Endodermal cell (in vitro differentiated cells): ENCODE results near the gene PCDHGA1. TPM values are rescaled to one million over a fixed set of nuclear protein-coding genes. Genes with fewer than 3 reads are reported as not detected.
A peak's percentile ranks its signal among the peaks of the same experiment; 100 is the strongest.

Source experiments
- DNase-seq: peaks from one replicate; pipeline ENCODE4 v3.0.0-alpha.2; 2017
- H3K27ac ChIP-seq: 2 replicates; pipeline ENCODE4 v1.5.1; 2013; ENCODE audit warnings: mild to moderate bottlenecking, low read depth, low read length, moderate library complexity
- H3K27me3 ChIP-seq: 2 replicates; pipeline ENCODE4 v1.6.1; 2013; ENCODE audit warnings: mild to moderate bottlenecking, low read length, moderate library complexity; ENCODE audit not compliant: insufficient read depth, control insufficient read depth, poor library complexity, severe bottlenecking
- H3K36me3 ChIP-seq: 2 replicates; pipeline ENCODE4 v1.7.0; 2013; ENCODE audit warnings: mild to moderate bottlenecking, low read length, moderate library complexity; ENCODE audit not compliant: control insufficient read depth, insufficient read depth
- H3K4me1 ChIP-seq: one replicate; pipeline ENCODE4 v1.7.0; 2013; ENCODE audit warnings: low read length; ENCODE audit not compliant: control insufficient read depth, insufficient read depth
- H3K4me3 ChIP-seq: 2 replicates; pipeline ENCODE4 v1.5.1; 2013; ENCODE audit warnings: mild to moderate bottlenecking, low read length, moderate library complexity
- H3K9ac ChIP-seq: 2 replicates; pipeline ENCODE4 v1.6.1; 2013; ENCODE audit warnings: mild to moderate bottlenecking, low read length, moderate library complexity; ENCODE audit not compliant: poor library complexity, severe bottlenecking; ENCODE audit errors: extremely low read depth
- H3K9me3 ChIP-seq: 2 replicates; pipeline ENCODE4 v1.6.1; 2013; ENCODE audit warnings: mild to moderate bottlenecking, low read length, moderate library complexity; ENCODE audit not compliant: control insufficient read depth
- H3K27ac Mint-ChIP-seq: 2 replicates; pipeline ENCODE4 v1.8.0; 2020; ENCODE audit warnings: mixed read lengths
- H3K27me3 Mint-ChIP-seq: 2 replicates; pipeline ENCODE4 v1.8.0; 2021; ENCODE audit warnings: mild to moderate bottlenecking, mixed read lengths; ENCODE audit not compliant: insufficient read depth
- H3K36me3 Mint-ChIP-seq: 2 replicates; pipeline ENCODE4 v1.8.0; 2020; ENCODE audit warnings: low read depth, mixed read lengths
- H3K4me1 Mint-ChIP-seq: 2 replicates; pipeline ENCODE4 v1.8.0; 2020; ENCODE audit warnings: mixed read lengths
- H3K4me3 Mint-ChIP-seq: 2 replicates; pipeline ENCODE4 v1.8.0; 2020; ENCODE audit warnings: mild to moderate bottlenecking, moderate library complexity, mixed read lengths
- H3K9me3 Mint-ChIP-seq: 2 replicates; pipeline ENCODE4 v1.8.0; 2020; ENCODE audit warnings: mild to moderate bottlenecking, mixed read lengths
- CTCF ChIP-seq: fragments of 200-600 bp; sonication (generic); conservative IDR thresholded peaks from 2 replicates; pipeline ENCODE4 v1.5.0; 2021; ENCODE audit warnings: antibody characterized with exemption, mild to moderate bottlenecking
- WGBS, 2 experiments: methylation state at CpG; one replicate each; pipeline versions ENCODE4 v1.1.5 to v1.1.7; 2013; ENCODE audit warnings: missing lambda C conversion rate in 2 of 2, mixed read lengths in 1 of 2; ENCODE audit not compliant: insufficient coverage in 1 of 2, insufficient read length in 1 of 2; 5-methylcytosine and 5-hydroxymethylcytosine counted together
- total RNA-seq, 2 donors: library from RNA; stranded (reverse); fragmentation: NEBNext Ultra II Directional in 1 of 2; extraction: Animal tissue kit (Norgen Biotek cat#: 25700) in 1 of 2; gene quantifications; 2 replicates in 1 of 2; 3 replicates in 1 of 2; pipeline ENCODE4 v1.2.1, GENCODE V29; 2021

Gene PCDHGA1
- total RNA-seq, 2 donors from 2014 or later = 0.38 to 2.2 TPM

DNA sequence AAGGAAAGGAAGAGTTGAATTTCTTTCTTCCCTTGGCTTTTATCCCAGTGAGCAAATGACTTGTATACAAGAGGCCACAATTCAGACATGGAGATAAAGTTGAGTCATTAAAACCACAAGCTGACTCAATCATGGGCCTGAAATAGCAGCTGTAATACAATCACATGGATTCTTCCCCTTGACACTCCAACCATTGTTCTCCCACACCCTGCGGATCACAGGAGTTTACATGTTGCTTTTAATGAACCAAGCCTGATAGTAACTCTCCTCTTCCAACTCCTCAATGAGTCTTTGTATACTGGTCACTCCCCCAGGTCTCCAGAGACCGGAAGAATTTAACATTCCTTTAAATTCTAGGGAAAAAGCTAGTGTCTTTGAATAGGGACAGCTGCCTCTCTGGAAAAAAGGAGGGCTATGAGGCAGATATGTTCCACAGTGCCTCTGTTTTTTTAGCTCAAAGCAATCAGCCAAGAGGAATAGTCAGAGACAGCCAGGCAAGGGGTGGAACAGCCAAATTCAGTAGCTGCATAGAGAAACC, 191.0 kb downstream of the PCDHGA1 start:
- H3K9ac ChIP-seq = no peak overlapping the region
- H3K27ac Mint-ChIP-seq = no peak overlapping the region
- H3K27me3 ChIP-seq = no peaks in the 10 kb centered on the region
- H3K4me1 ChIP-seq = peaks cover 12% of the 10 kb centered on the region
- 17 to 80% methylated on average over 1 to 2 of the region's 2 CpGs for WGBS, 2 experiments
- H3K9me3 Mint-ChIP-seq = no peaks in the 10 kb centered on the region
- H3K27me3 Mint-ChIP-seq = no peaks in the 10 kb centered on the region
- peaks cover 86% of the 10 kb centered on the region for H3K36me3 ChIP-seq
- no peak for DNase-seq
- H3K4me1 Mint-ChIP-seq = peaks cover 18% of the 10 kb centered on the region
- peak overlapping the region; percentile 15 for H3K4me3 ChIP-seq
- peak overlapping the region; percentile 79 for H3K27ac ChIP-seq
- H3K36me3 Mint-ChIP-seq = peaks cover 78% of the 10 kb centered on the region
- no peaks in the 10 kb centered on the region for H3K9me3 ChIP-seq
- H3K4me3 Mint-ChIP-seq = no peak overlapping the region
- no peak for TF ChIP-seq CTCF

GRCh38 chr5:141522301-141522700, 192.0 kb downstream of the PCDHGA1 start:
- H3K36me3 ChIP-seq = peaks cover 86% of the 10 kb centered on the region
- H3K9me3 Mint-ChIP-seq = no peaks in the 10 kb centered on the region
- TF ChIP-seq CTCF = no peak
- 94% methylated on average over 2 of the region's 2 CpGs for WGBS, 2 experiments
- no peak overlapping the region for H3K27ac Mint-ChIP-seq
- H3K9ac ChIP-seq = no peak overlapping the region
- H3K4me1 Mint-ChIP-seq = peaks cover 18% of the 10 kb centered on the region
- no peak overlapping the region for H3K4me3 ChIP-seq
- peaks cover 79% of the 10 kb centered on the region for H3K36me3 Mint-ChIP-seq
- no peak for DNase-seq
- H3K9me3 ChIP-seq = no peaks in the 10 kb centered on the region
- no peak overlapping the region for H3K4me3 Mint-ChIP-seq
- H3K27me3 Mint-ChIP-seq = no peaks in the 10 kb centered on the region
- no peaks in the 10 kb centered on the region for H3K27me3 ChIP-seq
- no peak overlapping the region for H3K27ac ChIP-seq
- peaks cover 12% of the 10 kb centered on the region for H3K4me1 ChIP-seq

DNA sequence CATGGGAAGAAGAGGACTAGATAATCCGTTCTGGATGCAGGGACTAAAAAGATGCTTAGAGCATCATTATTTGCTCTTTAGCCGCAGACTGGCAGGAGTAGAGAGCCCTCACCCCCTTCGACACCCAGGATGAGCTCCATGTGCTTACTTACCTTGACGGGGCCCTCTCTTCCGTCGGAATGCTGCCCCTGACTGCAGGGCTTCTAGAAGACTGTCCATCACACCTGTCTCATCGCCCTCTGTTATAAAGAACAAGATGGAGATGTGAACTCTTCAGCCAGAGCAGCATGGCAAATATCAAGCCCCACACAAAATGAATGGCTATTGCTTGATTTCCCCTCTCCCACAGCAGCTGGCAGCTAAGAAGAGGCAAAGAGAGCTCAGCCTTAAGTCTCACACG, 193.7 kb downstream of the PCDHGA1 start:
- no peak for TF ChIP-seq CTCF
- WGBS, 2 experiments = 90 to 91% methylated on average over 6 to 8 of the region's 8 CpGs
- Mint-ChIP-seq H3K9me3 (no peaks in the 10 kb centered on the region), H3K27me3 (no peaks in the 10 kb centered on the region), H3K4me1 (peaks cover 18% of the 10 kb centered on the region), H3K27ac (peak overlapping the region; percentile 87), H3K36me3 (peaks cover 67% of the 10 kb centered on the region), H3K4me3 (no peak overlapping the region)
- Histone ChIP-seq H3K9me3 (no peaks in the 10 kb centered on the region), H3K4me1 (peaks cover 12% of the 10 kb centered on the region), H3K36me3 (peaks cover 86% of the 10 kb centered on the region), H3K4me3 (no peak overlapping the region), H3K9ac (no peak overlapping the region), H3K27ac (no peak overlapping the region), H3K27me3 (no peaks in the 10 kb centered on the region)
- no peak for DNase-seq
